ENCODE results near the gene GSK3A.

GSK3A gene

GRCh38 chr19:42252365-42253244 is 10.2 kb upstream of the GSK3A start (continued):
- TF ChIP-seq, protein P1, sequence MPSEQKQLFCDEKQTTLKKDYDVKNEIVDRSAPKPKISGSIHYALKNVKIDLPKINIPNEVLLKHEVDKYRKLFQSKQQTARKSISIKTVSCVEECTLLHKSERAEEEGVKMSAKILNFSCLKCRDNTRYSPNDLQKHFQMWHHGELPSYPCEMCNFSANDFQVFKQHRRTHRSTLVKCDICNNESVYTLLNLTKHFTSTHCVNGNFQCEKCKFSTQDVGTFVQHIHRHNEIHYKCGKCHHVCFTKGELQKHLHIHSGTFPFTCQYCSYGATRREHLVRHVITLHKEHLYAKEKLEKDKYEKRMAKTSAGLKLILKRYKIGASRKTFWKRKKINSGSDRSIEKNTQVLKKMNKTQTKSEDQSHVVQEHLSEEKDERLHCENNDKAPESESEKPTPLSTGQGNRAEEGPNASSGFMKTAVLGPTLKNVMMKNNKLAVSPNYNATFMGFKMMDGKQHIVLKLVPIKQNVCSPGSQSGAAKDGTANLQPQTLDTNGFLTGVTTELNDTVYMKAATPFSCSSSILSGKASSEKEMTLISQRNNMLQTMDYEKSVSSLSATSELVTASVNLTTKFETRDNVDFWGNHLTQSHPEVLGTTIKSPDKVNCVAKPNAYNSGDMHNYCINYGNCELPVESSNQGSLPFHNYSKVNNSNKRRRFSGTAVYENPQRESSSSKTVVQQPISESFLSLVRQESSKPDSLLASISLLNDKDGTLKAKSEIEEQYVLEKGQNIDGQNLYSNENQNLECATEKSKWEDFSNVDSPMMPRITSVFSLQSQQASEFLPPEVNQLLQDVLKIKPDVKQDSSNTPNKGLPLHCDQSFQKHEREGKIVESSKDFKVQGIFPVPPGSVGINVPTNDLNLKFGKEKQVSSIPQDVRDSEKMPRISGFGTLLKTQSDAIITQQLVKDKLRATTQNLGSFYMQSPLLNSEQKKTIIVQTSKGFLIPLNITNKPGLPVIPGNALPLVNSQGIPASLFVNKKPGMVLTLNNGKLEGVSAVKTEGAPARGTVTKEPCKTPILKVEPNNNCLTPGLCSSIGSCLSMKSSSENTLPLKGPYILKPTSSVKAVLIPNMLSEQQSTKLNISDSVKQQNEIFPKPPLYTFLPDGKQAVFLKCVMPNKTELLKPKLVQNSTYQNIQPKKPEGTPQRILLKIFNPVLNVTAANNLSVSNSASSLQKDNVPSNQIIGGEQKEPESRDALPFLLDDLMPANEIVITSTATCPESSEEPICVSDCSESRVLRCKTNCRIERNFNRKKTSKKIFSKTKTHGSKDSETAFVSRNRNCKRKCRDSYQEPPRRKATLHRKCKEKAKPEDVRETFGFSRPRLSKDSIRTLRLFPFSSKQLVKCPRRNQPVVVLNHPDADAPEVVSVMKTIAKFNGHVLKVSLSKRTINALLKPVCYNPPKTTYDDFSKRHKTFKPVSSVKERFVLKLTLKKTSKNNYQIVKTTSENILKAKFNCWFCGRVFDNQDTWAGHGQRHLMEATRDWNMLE (tag by site-specific recombination; conservative IDR thresholded peaks at IDR 0.05; ENCODE audit: low read depth), result no peak
- peak; percentile 85; the same call in 1 of the 2 replicates for TF ChIP-seq ZBTB21 (tag by site-specific recombination; IDR thresholded peaks at IDR 0.05)
- TF ChIP-seq, protein P2, sequence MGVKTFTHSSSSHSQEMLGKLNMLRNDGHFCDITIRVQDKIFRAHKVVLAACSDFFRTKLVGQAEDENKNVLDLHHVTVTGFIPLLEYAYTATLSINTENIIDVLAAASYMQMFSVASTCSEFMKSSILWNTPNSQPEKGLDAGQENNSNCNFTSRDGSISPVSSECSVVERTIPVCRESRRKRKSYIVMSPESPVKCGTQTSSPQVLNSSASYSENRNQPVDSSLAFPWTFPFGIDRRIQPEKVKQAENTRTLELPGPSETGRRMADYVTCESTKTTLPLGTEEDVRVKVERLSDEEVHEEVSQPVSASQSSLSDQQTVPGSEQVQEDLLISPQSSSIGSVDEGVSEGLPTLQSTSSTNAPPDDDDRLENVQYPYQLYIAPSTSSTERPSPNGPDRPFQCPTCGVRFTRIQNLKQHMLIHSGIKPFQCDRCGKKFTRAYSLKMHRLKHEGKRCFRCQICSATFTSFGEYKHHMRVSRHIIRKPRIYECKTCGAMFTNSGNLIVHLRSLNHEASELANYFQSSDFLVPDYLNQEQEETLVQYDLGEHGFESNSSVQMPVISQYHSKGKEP (tag by site-specific recombination; IDR thresholded peaks at IDR 0.05), result peak; percentile 20; the same call in 1 of the 2 replicates
- no peak for TF ChIP-seq PRDM2 (tag by site-specific recombination; IDR thresholded peaks at IDR 0.05; ENCODE audit: borderline replicate concordance)
- no peak for TF ChIP-seq KLF1 (tag by site-specific recombination; IDR thresholded peaks at IDR 0.05)
- TF ChIP-seq KLF16 (tag by site-specific recombination; IDR thresholded peaks at IDR 0.05), result no peak
- TF ChIP-seq, protein P3, sequence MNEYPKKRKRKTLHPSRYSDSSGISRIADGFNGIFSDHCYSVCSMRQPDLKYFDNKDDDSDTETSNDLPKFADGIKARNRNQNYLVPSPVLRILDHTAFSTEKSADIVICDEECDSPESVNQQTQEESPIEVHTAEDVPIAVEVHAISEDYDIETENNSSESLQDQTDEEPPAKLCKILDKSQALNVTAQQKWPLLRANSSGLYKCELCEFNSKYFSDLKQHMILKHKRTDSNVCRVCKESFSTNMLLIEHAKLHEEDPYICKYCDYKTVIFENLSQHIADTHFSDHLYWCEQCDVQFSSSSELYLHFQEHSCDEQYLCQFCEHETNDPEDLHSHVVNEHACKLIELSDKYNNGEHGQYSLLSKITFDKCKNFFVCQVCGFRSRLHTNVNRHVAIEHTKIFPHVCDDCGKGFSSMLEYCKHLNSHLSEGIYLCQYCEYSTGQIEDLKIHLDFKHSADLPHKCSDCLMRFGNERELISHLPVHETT (tag by site-specific recombination; IDR thresholded peaks at IDR 0.05), result peak; percentile 21; the same call in 1 of the 2 replicates
- no peak for TF ChIP-seq HOXA7 (CRISPR knock-in tag; IDR thresholded peaks at IDR 0.05; ENCODE audit: borderline replicate concordance)
- TF ChIP-seq ZNF843 (tag by site-specific recombination; IDR thresholded peaks at IDR 0.05), result peak; percentile 8; the same call in 1 of the 2 replicates
- TF ChIP-seq, protein P4, sequence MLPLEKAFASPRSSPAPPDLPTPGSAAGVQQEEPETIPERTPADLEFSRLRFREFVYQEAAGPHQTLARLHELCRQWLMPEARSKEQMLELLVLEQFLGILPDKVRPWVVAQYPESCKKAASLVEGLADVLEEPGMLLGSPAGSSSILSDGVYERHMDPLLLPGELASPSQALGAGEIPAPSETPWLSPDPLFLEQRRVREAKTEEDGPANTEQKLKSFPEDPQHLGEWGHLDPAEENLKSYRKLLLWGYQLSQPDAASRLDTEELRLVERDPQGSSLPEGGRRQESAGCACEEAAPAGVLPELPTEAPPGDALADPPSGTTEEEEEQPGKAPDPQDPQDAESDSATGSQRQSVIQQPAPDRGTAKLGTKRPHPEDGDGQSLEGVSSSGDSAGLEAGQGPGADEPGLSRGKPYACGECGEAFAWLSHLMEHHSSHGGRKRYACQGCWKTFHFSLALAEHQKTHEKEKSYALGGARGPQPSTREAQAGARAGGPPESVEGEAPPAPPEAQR (tag by site-specific recombination; IDR thresholded peaks at IDR 0.05), result no peak
- TF ChIP-seq ZNF791 (tag by site-specific recombination; IDR thresholded peaks at IDR 0.05), result no peak
- TF ChIP-seq KLF10 (tag by site-specific recombination; IDR thresholded peaks at IDR 0.05), result no peak
- no peak; the same call in 1 of the 2 replicates for TF ChIP-seq ZNF2 (tag by site-specific recombination; IDR thresholded peaks at IDR 0.05)
- TF ChIP-seq ZNF701 (tag by site-specific recombination; IDR thresholded peaks at IDR 0.05), result no peak
- TF ChIP-seq ZNF24 (tag by site-specific recombination; IDR thresholded peaks at IDR 0.05), result 0 out of 2 replicates have a peak, but pooled peaks have one; percentile 49
- peak; percentile 96 for TF ChIP-seq PATZ1 (tag by site-specific recombination; IDR thresholded peaks at IDR 0.05)
- peak; percentile 37; the same call in 1 of the 2 replicates for TF ChIP-seq ZNF501 (tag by site-specific recombination; IDR thresholded peaks at IDR 0.05)
- no peak for TF ChIP-seq ZBTB7A (tag by site-specific recombination; IDR thresholded peaks at IDR 0.05; ENCODE audit: low read depth)
- peak; percentile 2; the same call in 1 of the 2 replicates for TF ChIP-seq ZBTB20 (tag by site-specific recombination; IDR thresholded peaks at IDR 0.05)
